ENCODE measurements around the gene XG.
"Not testable (repeated sequence)": the region's sequence is repeated elsewhere in the genome, so short reads cannot be mapped to it uniquely, and the experiment has no call there.

The XG gene

DNA sequence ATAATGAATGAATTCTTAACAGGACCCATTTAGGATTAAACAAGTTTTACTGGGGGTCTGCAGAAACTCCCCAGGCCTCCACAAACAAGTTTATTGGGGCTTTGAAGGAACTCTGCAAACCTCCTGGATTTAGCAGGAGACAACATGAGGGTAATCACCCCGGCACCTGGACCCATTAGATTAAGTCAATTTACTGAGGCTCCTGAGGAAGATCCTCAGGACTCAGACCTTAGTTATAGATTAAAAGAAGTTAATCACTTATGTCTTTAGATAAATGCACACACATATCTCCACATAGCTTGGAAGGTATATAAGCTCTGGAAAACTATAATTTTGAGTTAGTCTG lies 29.4 kb downstream of the XG start:
- no peak for DNase-seq (ENCODE audit: low read depth)

DNA sequence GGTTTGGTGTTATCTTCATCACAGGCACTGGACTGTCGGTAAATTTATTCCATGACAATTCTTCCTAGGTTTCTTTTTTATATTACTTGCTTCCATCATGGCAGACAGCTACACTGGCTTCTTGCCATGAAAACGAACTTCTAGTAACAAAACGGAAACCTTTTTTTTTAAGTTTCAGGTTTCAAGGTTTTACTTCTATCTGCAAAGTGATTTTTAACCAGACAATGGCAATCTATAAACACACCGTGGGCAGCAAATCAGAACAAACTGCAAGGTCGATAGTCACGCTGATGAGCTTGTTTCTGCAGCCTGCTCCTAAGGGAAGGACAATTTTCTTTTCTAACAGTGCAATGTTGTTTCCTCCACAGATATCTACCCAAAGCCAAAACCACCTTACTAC lies 29.9 kb downstream of the XG start:
- DNase-seq (ENCODE audit: low read depth): no peak

DNA sequence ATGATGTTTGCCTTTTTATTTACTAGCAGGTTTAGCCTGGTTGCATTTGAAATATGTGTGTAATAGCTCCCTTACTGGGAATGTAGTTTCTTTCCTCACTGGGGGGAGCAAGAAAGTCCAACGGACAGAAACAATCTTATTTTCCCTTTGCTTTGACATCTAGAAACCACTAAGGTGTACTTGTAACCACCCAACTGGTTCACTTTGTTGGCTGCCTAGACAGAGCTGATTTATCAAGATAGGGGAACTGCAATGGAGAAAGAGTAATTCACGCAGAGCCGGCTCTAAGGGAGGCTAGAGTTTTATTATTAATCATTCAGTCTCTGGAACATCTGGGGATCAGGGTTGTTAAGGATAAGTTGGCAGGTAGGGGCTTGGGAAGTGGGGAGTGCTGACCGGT lies 30.3 kb downstream of the XG start:
- no peak for DNase-seq (ENCODE audit: low read depth)

DNA sequence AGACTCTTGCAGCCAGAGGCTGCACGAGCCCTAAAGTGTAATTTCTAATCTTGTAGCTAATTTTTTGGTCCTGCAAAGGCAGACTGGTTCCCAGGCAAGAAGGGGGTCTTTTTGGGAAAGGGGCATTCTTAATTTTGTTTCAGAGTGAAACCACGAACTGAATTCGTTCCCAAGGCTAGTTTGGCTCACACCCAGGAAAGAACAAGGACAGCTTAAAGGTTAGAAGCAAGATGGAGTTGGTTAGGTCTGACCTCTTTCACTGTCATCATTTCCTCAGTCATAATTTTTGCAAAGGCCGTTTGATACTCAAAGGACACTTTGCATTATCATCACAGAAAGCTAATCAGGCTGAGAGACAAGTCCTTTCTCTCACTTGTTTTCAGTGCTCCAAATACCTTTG lies 30.9 kb downstream of the XG start:
- DNase-seq (ENCODE audit: low read depth): no peak

DNA sequence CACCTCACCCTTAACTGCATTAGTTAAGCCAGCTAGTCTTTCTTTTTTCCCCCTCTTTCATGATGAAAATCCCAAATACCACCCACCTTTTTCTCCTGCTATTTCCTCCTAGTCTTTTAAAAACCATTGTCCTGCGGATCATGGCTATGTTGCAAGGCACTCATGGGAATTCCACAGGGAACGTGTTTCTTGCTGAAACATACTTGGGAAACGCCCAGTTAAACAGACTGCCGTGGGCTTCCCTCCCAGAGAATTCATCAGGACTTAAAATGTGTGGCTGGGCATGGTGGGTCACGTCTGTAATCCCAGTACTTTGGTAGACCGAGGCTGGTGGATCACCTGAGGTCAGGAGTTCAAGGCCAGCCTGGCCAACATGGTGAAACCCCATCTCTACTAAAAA lies 32.2 kb downstream of the XG start:
- DNase-seq (ENCODE audit: low read depth): no peak

DNA sequence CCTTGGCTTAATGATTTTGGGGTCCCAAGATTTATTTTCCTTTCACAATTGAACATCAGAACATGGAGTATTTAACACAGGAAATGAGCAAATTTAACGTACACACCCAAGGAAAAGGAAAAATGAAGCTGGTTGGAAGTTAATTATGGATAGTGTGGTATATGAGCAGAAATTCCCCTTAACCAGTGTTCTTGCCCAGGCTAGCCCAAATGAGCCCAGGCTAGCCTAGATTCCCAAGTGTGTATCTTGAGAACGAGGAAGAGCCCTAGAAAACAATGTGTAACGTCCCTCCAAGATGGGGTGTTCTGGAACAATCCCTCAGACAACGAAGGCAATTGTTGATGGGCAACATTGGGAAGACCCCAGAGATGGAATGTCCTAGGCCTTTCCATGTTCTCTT lies 33.7 kb downstream of the XG start:
- DNase-seq (ENCODE audit: low read depth): no peak

DNA sequence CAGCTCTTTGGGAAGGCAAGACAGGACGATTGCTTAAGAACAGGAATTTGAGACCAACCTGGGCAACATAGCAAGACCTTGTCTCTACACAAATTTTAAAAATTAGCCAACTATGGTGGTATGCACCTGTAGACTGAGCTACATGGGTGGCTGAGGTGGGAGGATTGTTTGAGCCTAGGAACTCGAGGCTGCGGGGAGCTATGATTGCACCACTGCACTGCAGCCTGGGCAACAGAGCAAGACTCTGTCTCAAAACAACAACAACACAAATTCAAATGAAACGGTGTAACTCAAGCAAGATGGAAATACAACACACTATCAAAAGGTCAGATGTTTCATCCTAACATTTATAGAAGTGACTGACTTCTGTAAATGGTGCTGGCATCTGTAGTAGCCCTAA lies 37.1 kb downstream of the XG start:
- DNase-seq (ENCODE audit: low read depth): no peak

DNA sequence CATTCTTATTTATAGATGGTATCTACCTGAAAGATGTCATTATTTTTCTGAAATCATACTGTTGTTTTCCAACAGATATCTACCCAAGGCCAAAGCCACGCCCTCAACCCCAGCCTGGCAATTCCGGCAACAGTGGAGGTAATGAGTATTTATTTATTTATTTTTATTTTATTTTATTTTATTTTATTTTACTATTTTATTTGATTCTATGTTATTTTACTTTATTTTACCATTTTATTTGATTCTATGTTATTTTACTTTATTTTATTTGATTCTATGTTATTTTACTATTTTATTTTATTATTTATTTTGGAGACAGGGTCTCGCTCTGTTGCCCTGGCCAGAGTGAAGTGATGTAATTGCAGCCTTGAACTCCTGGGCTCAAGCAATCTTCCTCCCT lies 37.7 kb downstream of the XG start:
- no peak for DNase-seq (ENCODE audit: low read depth)

DNA sequence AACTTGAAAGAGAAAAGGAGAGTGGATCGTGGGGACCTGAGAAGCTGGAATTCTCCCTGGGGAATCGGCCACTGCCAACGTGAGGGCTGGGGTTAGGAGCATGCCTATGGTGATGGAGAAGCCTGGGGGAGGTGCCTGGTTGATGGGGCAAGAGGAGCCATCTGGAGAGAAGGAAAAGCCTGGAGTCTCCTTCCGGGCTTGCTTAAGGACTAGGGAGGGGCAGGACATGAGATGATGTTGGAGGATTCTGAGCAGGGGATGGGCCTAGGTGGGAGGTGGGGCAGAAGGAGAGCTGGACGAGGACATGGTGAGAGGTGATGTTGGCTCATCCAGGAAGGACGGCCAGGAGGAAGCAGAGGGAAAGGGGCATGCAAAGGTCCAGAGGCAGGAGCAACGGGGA lies 41.9 kb downstream of the XG start:
- no peak for DNase-seq (ENCODE audit: low read depth)

DNA sequence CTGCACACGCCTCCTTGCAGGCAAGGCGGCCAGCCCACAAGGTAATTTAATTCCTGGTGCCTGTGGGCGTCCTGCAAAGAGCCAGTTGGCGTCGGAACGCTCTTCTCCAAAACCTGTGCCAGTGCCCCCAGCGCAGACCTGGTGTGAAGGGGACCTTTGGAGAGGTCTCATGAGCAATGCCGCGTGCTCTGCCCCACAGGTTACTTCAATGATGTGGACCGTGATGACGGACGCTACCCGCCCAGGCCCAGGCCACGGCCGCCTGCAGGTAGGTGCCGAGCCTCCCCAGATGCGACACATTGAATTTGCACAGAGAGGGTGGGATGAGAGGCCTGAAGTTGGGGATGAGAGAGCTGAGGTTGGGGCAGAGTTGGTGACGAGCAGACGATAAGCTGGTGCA lies 42.5 kb downstream of the XG start:
- no peak for DNase-seq (ENCODE audit: low read depth)

DNA sequence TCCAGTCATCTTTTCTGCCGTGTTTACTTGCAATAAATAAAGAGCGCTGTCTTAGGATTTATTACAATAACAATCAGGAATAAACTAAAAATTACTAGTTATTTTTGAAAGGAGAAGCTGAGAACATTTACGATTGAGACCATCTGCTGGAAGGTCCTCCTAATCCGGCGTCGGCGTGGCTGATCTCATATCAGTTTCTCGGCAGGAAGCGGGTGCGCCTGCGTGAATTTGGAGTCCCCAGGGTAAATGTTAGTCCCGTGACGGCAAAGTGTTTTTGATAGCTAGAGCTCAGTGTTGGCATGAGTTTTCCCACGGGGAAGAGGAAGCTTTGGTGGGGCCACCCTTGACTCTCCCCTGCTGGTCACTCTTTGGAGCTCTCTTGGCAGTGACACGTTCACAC lies 45.0 kb downstream of the XG start:
- DNase-seq (ENCODE audit: low read depth): not testable (repeated sequence)

DNA sequence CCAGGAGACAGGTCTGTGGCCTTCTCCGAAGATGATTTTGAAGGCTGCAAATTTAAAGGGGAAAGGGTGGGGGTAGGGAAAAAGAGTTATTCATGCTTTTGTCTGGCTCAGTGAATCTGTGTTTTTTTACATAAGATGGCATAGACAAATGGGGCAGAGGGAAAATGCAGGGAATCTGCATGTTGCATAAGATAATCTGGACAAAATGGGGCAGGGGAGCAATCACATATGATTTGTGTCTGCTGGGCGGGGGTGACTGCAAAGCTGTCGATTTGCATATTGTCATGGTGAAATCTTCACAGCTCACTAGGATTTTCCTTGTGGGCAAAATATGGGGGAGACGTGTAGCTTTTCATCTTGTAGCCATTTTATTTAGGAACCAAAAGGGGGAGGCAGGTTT lies 47.5 kb downstream of the XG start:
- DNase-seq (ENCODE audit: low read depth): no peak

DNA sequence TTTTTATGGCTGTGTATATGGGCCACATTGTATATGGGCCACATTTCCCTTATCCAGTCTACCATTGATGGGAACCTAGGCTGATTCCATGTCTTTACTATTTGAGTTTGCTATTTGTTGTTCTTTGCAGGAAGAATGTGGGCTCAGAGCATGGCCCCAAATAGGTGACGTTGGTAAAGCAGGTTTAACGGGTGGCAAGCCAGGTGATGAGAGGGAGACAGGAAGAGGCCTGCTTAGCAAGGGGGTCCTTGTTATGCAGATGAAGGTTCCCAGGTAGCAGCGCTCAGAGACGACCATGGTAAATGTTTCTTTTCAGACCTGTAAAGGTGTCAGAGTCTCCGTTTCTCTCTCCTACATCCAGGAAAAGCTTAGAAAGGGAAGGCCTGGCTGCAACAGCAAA lies 48.1 kb downstream of the XG start:
- not testable (repeated sequence) for DNase-seq (ENCODE audit: low read depth)

DNA sequence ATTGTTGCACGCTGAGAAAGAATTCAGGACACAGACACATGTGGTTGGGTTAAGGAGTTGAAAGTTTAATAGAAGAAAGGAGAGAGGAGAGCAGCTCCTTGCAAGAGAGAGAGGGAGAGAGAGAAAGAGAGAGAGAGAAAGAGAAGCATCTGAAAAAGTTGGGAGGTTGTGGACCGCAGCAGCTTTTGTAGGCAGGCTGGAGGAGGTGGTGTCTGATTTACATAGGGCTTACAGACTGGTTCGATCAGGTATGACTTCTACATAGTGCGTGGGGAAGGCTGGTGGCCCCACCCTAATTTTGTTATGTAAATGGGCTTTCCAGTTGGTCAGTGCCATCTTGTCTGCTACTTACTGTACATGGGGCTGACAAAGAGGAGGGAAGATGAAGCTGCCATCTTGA lies 49.4 kb downstream of the XG start:
- no peak for DNase-seq (ENCODE audit: low read depth)

DNA sequence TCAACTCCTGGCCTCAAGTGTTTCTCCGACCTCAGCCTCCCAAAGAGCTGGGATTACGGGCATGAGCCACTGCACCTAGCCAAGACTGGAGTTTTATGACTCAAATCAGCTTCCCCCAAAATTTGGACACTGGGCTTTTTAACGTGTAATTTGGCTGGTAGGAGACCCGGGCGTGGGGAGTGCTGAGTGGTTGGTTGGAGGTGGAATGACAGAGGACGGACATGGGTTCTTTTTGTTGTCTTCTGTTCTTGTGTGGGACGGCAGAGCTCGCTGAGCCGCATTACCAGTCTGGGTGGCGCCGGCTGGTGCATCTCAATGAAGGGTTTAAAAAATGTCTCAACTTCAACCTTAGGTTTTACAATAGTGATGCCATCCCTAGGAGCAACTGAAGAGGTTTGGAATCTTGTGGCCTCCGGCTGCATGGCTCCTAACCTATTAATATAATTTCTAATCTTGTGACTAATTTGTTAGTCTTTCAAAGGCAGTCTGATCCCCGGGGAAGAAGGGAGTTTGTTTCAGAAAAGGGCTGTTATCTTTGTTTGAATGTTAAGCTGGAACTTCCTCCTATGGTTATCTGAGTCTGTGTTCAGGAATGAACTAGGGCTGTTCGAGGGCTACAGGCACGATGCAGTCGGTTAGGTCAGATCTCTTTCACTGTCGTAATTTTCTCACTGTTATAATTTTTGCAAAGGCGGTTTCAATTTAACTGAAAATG lies 50.7 kb downstream of the XG start:
- DNase-seq (ENCODE audit: low read depth): not testable (repeated sequence)

DNA sequence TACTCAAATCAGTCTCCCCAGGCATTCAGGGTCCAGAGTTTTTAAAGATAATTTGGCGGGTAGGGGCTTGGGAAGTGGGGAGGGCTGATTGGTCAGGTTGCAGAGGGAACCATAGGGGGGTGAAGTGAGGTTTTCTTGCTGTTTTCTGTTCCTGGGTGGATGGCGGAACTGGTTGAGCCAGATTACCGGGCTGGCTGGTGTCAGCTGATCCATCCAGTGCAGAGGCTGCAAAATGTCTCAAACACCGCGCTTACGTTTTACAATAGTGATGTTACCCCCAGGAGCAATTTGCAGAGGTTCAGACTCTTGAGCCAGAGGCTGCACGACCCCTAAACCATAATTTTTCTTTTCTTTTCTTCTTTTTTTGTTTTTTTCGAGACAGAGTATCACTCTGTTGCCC lies 51.6 kb downstream of the XG start:
- not testable (repeated sequence) for DNase-seq (ENCODE audit: low read depth)

DNA sequence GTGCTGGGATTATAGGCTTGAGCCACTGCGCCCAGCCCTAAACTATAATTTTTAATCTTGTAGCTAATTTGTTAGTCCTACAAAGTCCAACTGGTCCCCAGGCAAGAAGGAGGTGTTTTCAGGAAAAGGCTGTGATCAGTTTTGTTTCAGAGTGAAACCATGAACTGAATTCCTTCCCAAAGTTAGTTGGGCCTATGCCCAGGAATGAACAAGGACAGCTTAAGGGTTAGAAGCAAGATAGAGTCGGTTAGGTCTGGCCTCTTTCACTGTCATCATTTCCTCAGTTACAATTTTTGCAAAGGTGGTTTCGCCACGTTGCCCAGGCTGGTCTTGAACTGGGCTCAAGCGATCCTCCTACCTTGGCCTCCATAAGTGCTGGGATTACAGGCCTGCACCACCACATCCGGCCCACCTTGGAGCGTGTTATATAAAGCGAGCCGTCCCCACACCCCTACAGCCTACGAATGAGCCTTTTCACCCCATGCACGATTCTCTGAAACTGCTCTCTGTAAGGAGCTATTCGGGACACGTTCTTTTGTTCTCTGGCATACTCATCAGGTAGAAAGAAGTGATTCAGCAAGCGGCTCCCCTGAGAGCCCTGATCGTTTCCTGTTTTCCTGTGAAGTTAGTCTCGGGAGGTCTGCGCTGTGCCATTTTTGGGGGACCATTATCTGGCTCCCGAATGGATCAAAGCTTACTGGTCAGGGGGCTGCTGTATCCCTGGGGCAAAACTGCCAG lies 52.4 kb downstream of the XG start:
- not testable (repeated sequence) for DNase-seq (ENCODE audit: low read depth)

DNA sequence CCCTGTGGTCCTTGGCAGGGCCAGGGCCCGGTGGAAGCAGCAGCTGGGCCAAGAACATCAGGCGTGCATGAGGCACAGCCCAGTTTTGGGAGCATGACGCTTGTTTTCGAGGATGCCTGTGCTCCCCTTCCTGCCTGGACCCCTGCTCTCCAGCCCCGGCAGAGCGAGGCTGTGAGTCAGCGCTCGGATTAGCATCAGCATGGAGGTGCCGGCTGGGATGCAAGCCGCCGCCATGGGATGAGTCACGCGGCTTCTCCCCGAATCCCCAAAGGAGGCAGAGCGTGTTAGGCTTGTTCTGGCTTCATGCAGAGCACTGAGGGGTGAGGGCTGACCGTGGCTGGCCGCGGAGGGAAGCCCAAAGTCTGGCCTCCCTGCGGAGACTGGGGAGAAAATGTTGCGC lies 53.0 kb downstream of the XG start:
- not testable (repeated sequence) for DNase-seq (ENCODE audit: low read depth)

DNA sequence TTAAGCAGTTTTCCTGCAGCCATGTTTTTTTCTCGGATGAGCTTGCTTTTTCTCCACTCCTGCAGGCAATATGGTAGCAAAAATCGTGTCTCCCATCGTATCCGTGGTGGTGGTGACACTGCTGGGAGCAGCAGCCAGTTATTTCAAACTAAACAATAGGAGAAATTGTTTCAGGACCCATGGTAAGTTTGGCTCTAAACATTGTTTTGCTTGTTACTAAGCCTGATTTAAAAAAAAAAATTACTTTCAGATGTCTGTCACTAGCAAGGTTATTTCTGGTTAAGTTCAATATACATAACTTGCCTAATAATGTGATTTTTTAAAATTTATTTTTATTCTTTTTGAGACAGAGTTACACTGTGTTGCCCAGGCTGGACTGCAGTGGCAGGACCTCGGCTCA lies 59.4 kb downstream of the XG start:
- no peak for DNase-seq (ENCODE audit: low read depth)

DNA sequence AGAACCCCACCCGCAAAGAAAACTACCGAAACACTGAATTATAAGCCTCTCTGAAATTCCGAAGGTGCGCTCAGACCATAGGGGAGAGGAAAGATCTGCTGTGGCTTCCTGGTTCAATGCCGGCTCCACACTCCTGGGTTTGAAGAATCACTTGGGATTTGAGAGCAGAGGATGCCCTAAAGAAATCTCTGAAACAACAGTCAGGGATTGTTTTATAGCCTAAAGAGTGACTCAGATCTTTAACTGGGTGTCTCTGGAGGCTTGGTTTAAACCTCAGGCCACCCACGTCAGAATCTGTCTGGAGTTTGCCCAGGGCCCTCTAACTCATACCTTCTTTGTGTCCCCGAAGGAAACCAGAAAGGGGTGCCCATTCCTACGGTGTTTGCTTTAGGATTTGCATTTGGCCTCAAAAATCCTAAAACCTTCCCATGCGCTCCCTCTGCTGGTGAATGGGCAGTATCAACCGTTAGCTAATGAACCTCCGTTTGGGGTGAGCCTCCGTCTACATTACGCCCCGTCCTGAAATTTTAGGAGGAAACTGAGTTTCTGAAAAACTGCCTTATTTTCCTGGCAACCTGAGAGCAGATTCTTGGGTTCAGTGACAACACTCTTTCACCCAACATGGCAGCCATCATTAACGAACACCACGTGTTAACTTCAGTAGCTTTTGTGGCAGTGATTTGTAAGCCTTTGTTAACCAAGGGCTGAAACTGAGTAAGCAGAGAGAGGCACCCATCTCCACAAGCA lies 60.5 kb downstream of the XG start:
- DNase-seq (ENCODE audit: low read depth): peak; percentile 2

DNA sequence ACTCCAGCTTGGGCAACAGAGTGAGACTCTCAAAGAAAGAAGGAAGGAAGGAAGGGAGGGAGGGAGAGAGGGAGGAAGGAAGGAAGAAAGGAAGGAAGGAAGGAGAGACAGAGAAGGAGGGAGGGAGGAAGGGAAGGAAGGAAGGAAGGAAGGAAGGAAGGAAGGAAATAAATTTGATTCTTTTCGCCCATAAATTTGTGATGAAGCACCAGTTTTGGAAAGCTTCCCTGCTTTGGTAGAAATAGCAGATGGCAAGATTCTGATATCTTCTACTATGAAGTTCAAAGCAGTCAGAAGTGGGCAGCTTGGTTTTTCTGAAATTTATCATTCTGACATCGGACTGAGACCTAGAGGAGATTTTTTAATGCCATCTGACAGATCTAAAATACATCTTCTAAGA lies 65.2 kb downstream of the XG start:
- DNase-seq (ENCODE audit: low read depth): no peak

DNA sequence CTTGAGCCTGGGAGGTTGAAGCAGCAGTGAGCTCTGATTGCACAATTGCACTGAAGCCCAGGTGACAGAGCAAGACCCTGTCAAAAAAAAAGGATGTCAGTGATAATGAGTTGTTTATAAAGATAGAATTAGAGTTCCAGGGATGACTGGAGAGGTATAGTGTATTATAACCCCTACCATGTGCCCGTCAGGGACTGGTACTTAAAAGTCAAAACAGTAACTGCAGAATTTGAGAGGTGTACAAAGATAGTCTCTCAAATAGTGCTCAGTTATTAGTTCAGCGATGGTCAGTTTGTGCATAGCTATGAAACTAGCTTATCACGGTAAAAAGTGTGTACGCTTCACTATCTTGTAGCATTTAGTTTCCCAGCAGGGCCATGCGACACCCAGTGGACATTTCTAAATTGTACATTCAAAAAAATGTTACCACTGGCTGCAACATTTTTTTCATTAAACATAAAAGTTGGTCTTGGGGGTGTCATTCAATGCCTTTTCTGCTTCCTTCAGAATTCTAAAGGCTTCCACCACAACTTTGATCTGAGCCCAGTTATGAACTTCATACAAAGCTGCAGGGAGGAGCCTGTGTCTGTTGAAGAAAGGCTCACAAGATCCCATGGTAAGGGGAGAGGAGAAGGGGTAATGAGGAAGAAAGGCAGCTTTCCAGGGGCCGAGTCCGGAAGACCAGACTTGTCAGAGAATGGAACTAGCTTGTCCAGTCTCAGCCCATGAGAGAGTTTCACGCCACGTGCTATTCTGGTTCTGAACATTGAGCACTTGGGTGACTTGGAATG lies 67.7 kb downstream of the XG start:
- no peak for DNase-seq (ENCODE audit: low read depth)
